CD14-positive monocyte (primary cell): ENCODE measurements around the gene SPECC1L. TPM values are rescaled to one million over a fixed set of nuclear protein-coding genes. Genes with fewer than 3 reads are reported as not detected.

Experiments
- DNase-seq, 3 donors: peaks; one replicate each; pipeline ENCODE4 v3.0.0-alpha.2; 2011 to 2022
- H2AFZ ChIP-seq: 2 replicates; pipeline ENCODE4 v1.6.0; 2012; ENCODE audit warnings: mild to moderate bottlenecking, low read depth, low read length, inconsistent platforms; ENCODE audit not compliant: insufficient read depth, poor library complexity, severe bottlenecking
- H3K27ac ChIP-seq, 2 donors: 1 replicate in 1 of 2; 2 replicates in 1 of 2; pipeline ENCODE4 v1.5.1; 2012 to 2013; ENCODE audit warnings: low read length in 2 of 2, control low read depth in 1 of 2, inconsistent platforms in 1 of 2, low read depth in 1 of 2, mild to moderate bottlenecking in 1 of 2
- H3K27me3 ChIP-seq, 2 donors: one replicate each; pipeline versions ENCODE4 v1.6.0 to v1.6.1; 2011 to 2013; ENCODE audit warnings: low read length in 2 of 2; ENCODE audit not compliant: control insufficient read depth in 2 of 2, insufficient read depth in 2 of 2
- H3K36me3 ChIP-seq, 2 donors: replicated peaks in 1 of 2; 1 replicate in 1 of 2; 2 replicates in 1 of 2; pipeline versions ENCODE4 v1.5.1 to v1.6.1; 2012 to 2013; ENCODE audit warnings: low read length in 2 of 2, control low read depth in 1 of 2, inconsistent platforms in 1 of 2, mild to moderate bottlenecking in 1 of 2; ENCODE audit not compliant: insufficient read depth in 2 of 2, control insufficient read depth in 1 of 2
- H3K4me1 ChIP-seq, 2 donors: 1 replicate in 1 of 2; 2 replicates in 1 of 2; pipeline versions ENCODE4 v1.5.1 to v1.6.1; 2012 to 2013; ENCODE audit warnings: low read length in 2 of 2, control low read depth in 1 of 2, inconsistent platforms in 1 of 2, mild to moderate bottlenecking in 1 of 2, moderate library complexity in 1 of 2; ENCODE audit not compliant: insufficient read depth in 2 of 2, control insufficient read depth in 1 of 2
- H3K4me2 ChIP-seq: replicated peaks from 2 replicates; pipeline ENCODE3; 2012; ENCODE audit warnings: low read length, moderate library complexity, mild to moderate bottlenecking; ENCODE audit not compliant: poor library complexity, severe bottlenecking; ENCODE audit errors: extremely low read depth
- H3K4me3 ChIP-seq, 3 experiments: fragments of 200-600 bp in 1 of 3; sonication (generic) in 1 of 3; replicated peaks in 1 of 3; 1 replicate in 2 of 3; 2 replicates in 1 of 3; pipeline ENCODE4 v1.5.1; 2011 to 2013; ENCODE audit warnings: low read length in 3 of 3, mild to moderate bottlenecking in 3 of 3, control low read depth in 2 of 3, low read depth in 2 of 3, inconsistent platforms in 1 of 3, moderate library complexity in 1 of 3
- H3K79me2 ChIP-seq: 2 replicates; pipeline ENCODE4 v1.6.0; 2012; ENCODE audit warnings: mild to moderate bottlenecking, control low read depth, inconsistent platforms, low read length, moderate library complexity; ENCODE audit not compliant: insufficient read depth
- H3K9ac ChIP-seq: 2 replicates; pipeline ENCODE4 v1.6.0; 2017; ENCODE audit warnings: low read length, mild to moderate bottlenecking; ENCODE audit not compliant: insufficient read depth, poor library complexity, severe bottlenecking
- H3K9me3 ChIP-seq, 2 donors: replicated peaks in 1 of 2; 1 replicate in 1 of 2; 2 replicates in 1 of 2; pipeline versions ENCODE4 v1.5.1 to v1.6.1; 2012 to 2013; ENCODE audit warnings: low read length in 2 of 2, control low read depth in 1 of 2; ENCODE audit not compliant: control insufficient read depth in 1 of 2, insufficient read depth in 1 of 2
- H4K20me1 ChIP-seq: 2 replicates; pipeline ENCODE4 v1.6.0; 2012; ENCODE audit warnings: mild to moderate bottlenecking, low read length, control low read depth, moderate library complexity; ENCODE audit not compliant: insufficient read depth
- H3K27ac Mint-ChIP-seq, 7 donors: one replicate each; pipeline ENCODE4 v1.8.0; 2020; ENCODE audit warnings: mild to moderate bottlenecking in 7 of 7, mixed read lengths in 7 of 7, moderate library complexity in 6 of 7, inconsistent platforms in 2 of 7
- H3K27me3 Mint-ChIP-seq, 3 donors: one replicate each; pipeline ENCODE4 v1.8.0; 2021 to 2022; ENCODE audit warnings: low read depth in 3 of 3, mild to moderate bottlenecking in 3 of 3, mixed read lengths in 3 of 3, moderate library complexity in 3 of 3, inconsistent platforms in 1 of 3
- H3K36me3 Mint-ChIP-seq, 2 donors: one replicate each; pipeline ENCODE4 v1.8.0; 2020; ENCODE audit warnings: mixed read lengths in 2 of 2, inconsistent platforms in 1 of 2, mild to moderate bottlenecking in 1 of 2
- H3K4me1 Mint-ChIP-seq: one replicate; pipeline ENCODE4 v1.8.0; 2020; ENCODE audit warnings: mild to moderate bottlenecking, mixed read lengths
- H3K4me3 Mint-ChIP-seq, 2 donors: one replicate each; pipeline ENCODE4 v1.8.0; 2020; ENCODE audit warnings: mild to moderate bottlenecking in 2 of 2, mixed read lengths in 2 of 2, moderate library complexity in 1 of 2
- H3K9me3 Mint-ChIP-seq, 7 donors: one replicate each; pipeline ENCODE4 v1.8.0; 2020 to 2022; ENCODE audit warnings: mixed read lengths in 7 of 7, mild to moderate bottlenecking in 6 of 7, moderate library complexity in 6 of 7, inconsistent platforms in 2 of 7
- WGBS: methylation state at CpG from one replicate; pipeline ENCODE4 v1.1.5; 2013; ENCODE audit warnings: missing lambda C conversion rate; ENCODE audit not compliant: insufficient coverage; 5-methylcytosine and 5-hydroxymethylcytosine counted together
- intact Hi-C, 2 donors: fragments of 100-400 bp; cut with micrococcal nuclease; formaldehyde crosslinking; loops; one replicate each; pipeline versions ENCODE4 v1.15.0 to v1.15.1; 2023
- polyA plus RNA-seq, 3 donors: library from polyadenylated mRNA; depleted of rRNA in 1 of 3; unstranded in 2 of 3; stranded (reverse) in 1 of 3; fragments of 300-500 nt in 2 of 3; fragments of >200 nt in 1 of 3; fragmentation: Illumina TruSeq in 2 of 3; gene quantifications; 1 replicate in 2 of 3; 2 replicates in 1 of 3; pipeline ENCODE4 v1.2.3, GENCODE V29; 2012 to 2021
- TF ChIP-seq, protein P1 (sequence below): fragments of 200-600 bp; IDR thresholded peaks from one replicate; pipeline ENCODE4 v1.8.0; 2022; ENCODE audit warnings: antibody characterized with exemption, mild to moderate bottlenecking

Gene SPECC1L
- polyA plus RNA-seq, 3 donors = 2.5 to 7.2 (median 4.9) TPM

DNA sequence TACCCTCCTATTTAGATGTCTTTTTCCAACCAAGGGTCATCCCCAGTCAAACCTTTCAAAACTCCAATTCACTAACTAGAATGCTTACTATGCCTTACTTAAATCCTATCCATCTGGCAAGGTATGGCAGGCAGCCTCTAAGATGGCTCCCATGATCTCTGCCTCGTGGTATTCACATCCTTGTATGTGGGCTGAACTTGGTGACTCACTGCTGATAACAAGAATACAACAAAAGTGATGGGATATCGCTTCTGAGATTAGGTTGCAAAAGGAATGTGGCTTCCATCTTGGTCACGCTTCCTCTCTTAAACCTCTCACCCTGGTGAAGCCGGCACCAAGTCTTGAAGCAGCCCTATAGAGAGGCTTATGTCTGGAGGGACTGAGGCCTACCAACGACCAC, 194.9 kb downstream of the SPECC1L start:
- no peak for DNase-seq
- Histone ChIP-seq H3K4me1 (peaks cover 57 to 72% of the 10 kb centered on the region in 2 donors), H3K9ac (no peak overlapping the region), H3K4me3 (no peak overlapping the region), H3K9me3 (no peaks in the 10 kb centered on the region), H2AFZ (no peak overlapping the region), H3K27ac (no peak overlapping the region), H3K36me3 (no peaks in the 10 kb centered on the region), H3K79me2 (no peaks in the 10 kb centered on the region), H3K27me3 (no peaks in the 10 kb centered on the region), H3K4me2 (no peak overlapping the region), H4K20me1 (no peaks in the 10 kb centered on the region)
- H3K27ac Mint-ChIP-seq = peak overlapping the region in 3 of 7 donors; percentile 6 to 53 (median 7)
- H3K36me3 Mint-ChIP-seq = peaks cover 0 to 2% of the 10 kb centered on the region in 2 donors
- H3K9me3 Mint-ChIP-seq = peaks cover 0 to 3% (median 0%) of the 10 kb centered on the region in 7 donors
- WGBS = 20% methylated on average over 1 of the region's 5 CpGs
- peaks cover 65% of the 10 kb centered on the region for H3K4me1 Mint-ChIP-seq
- intact Hi-C loops = loop anchor here in 1 of 2 donors (5.0 kb wide), 1 partner anchor 37 kb away; no protein-coding TSS in a partner anchor
- no peaks in the 10 kb centered on the region for H3K27me3 Mint-ChIP-seq
- H3K4me3 Mint-ChIP-seq = no peak overlapping the region
- TF ChIP-seq, protein P1, sequence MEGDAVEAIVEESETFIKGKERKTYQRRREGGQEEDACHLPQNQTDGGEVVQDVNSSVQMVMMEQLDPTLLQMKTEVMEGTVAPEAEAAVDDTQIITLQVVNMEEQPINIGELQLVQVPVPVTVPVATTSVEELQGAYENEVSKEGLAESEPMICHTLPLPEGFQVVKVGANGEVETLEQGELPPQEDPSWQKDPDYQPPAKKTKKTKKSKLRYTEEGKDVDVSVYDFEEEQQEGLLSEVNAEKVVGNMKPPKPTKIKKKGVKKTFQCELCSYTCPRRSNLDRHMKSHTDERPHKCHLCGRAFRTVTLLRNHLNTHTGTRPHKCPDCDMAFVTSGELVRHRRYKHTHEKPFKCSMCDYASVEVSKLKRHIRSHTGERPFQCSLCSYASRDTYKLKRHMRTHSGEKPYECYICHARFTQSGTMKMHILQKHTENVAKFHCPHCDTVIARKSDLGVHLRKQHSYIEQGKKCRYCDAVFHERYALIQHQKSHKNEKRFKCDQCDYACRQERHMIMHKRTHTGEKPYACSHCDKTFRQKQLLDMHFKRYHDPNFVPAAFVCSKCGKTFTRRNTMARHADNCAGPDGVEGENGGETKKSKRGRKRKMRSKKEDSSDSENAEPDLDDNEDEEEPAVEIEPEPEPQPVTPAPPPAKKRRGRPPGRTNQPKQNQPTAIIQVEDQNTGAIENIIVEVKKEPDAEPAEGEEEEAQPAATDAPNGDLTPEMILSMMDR = no peak

DNA sequence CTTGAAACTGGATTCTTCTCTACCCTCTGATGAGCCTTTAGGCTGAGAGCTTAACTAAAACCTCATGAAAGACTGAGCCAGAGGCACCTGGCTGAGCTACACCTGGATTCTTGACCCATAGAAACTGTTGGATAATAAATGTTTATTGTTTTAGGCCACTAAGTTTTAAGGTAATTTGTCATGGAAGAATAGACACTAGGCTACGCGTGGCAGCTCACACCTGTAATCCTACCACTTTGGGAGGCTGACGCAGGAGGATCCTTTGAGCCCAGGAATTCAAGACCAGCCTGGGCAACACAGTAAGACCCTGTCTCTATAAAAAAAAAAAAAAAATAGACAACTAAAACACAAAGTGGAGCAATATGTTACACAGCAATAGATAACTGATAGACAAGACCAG, 195.3 kb downstream of the SPECC1L start:
- no peak for DNase-seq
- H3K27ac ChIP-seq = no peak overlapping the region
- Mint-ChIP-seq H3K36me3 (peaks cover 0 to 2% of the 10 kb centered on the region in 2 donors), H3K4me3 (no peak overlapping the region), H3K4me1 (peaks cover 61% of the 10 kb centered on the region), H3K27me3 (no peaks in the 10 kb centered on the region), H3K9me3 (peaks cover 0 to 3% (median 0%) of the 10 kb centered on the region in 7 donors), H3K27ac (peak overlapping the region in 1 of 7 donors; percentile 91)
- no peaks in the 10 kb centered on the region for H4K20me1 ChIP-seq
- no peaks in the 10 kb centered on the region for H3K79me2 ChIP-seq
- no peaks in the 10 kb centered on the region for H3K36me3 ChIP-seq
- H3K9ac ChIP-seq = no peak overlapping the region
- H2AFZ ChIP-seq = no peak overlapping the region
- TF ChIP-seq, protein P1 = no peak
- intact Hi-C loops = loop anchor here in 1 of 2 donors (5.0 kb wide), 1 partner anchor 36 kb away; no protein-coding TSS in a partner anchor
- peaks cover 53 to 68% of the 10 kb centered on the region in 2 donors for H3K4me1 ChIP-seq
- no CpG with 5 or more reads among the region's 3 CpGs for WGBS
- H3K27me3 ChIP-seq = no peaks in the 10 kb centered on the region
- H3K4me3 ChIP-seq = no peak overlapping the region
- no peak overlapping the region for H3K4me2 ChIP-seq
- H3K9me3 ChIP-seq = no peaks in the 10 kb centered on the region
